ENCODE measurements around the gene TTC39C. TPM values are rescaled to one million over a fixed set of nuclear protein-coding genes. Genes with fewer than 3 reads are reported as not detected.

TTC39C gene
- total RNA-seq, 1 donor, result 42.7 TPM

DNA sequence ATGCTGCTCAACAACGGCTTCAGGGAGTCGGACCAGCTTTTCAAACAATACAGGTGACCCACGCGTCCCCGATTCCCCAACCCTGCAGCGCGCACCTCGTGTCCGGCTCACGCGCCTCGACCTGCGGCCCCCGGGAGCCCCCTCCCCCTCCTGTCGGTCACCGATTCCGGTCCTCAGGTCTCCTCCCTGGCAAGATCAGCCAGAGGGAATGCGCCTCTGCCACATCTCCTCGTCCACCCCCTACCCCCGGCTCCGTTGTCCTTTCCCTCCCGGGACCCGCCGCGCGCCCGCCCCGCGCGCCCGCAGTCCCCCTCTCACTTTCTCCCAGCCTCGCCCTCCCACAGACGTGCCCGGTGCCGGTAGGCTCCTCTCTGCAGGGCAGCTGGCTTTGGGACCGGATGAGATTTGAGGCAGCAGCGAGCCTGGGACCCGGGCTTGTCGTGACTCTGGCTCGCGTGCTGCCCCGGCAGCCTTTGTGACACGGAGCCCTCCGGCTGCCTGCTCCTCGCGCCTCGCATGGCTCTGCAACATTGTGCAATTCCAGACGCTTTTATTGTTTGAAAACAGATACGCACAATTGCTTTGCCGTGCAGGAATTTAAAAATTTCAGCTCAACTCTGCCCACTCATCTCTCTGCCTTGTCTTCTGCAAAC lies 558 bp downstream of the TTC39C start:
- peaks cover 9% of the 10 kb centered on the region for H3K27me3 ChIP-seq (ENCODE audit: insufficient read depth, low read length)
- TF ChIP-seq CTCF (IDR thresholded peaks at IDR 0.05; ENCODE audit: extremely low read depth, low read depth, low read length), result no peak
- H2AFZ ChIP-seq (ENCODE audit: low read length), result peak overlapping the region; percentile 81
- no peaks in the 10 kb centered on the region for H3K36me3 ChIP-seq (ENCODE audit: insufficient read depth, low read length)
- no peaks in the 10 kb centered on the region for H3K9me3 ChIP-seq (ENCODE audit: low read depth, low read length)
- H4K20me1 ChIP-seq (ENCODE audit: insufficient read depth, low read length), result peaks cover 30% of the 10 kb centered on the region
- peak overlapping the region; percentile 98 for H3K4me2 ChIP-seq (ENCODE audit: insufficient read depth, low read length)
- H3K79me2 ChIP-seq (ENCODE audit: insufficient read depth, low read length), result peaks cover 44% of the 10 kb centered on the region
- peak overlapping the region; percentile 84 for H3K4me3 ChIP-seq (ENCODE audit: insufficient read depth, low read length)
- peaks cover 21% of the 10 kb centered on the region for H3K4me1 ChIP-seq (ENCODE audit: insufficient read depth, low read length)
- DNase-seq (ENCODE audit: insufficient read length, low spot score, missing footprints), result peak; percentile 95
- peak overlapping the region; percentile 68 for H3K27ac ChIP-seq (ENCODE audit: low read depth, low read length)

DNA sequence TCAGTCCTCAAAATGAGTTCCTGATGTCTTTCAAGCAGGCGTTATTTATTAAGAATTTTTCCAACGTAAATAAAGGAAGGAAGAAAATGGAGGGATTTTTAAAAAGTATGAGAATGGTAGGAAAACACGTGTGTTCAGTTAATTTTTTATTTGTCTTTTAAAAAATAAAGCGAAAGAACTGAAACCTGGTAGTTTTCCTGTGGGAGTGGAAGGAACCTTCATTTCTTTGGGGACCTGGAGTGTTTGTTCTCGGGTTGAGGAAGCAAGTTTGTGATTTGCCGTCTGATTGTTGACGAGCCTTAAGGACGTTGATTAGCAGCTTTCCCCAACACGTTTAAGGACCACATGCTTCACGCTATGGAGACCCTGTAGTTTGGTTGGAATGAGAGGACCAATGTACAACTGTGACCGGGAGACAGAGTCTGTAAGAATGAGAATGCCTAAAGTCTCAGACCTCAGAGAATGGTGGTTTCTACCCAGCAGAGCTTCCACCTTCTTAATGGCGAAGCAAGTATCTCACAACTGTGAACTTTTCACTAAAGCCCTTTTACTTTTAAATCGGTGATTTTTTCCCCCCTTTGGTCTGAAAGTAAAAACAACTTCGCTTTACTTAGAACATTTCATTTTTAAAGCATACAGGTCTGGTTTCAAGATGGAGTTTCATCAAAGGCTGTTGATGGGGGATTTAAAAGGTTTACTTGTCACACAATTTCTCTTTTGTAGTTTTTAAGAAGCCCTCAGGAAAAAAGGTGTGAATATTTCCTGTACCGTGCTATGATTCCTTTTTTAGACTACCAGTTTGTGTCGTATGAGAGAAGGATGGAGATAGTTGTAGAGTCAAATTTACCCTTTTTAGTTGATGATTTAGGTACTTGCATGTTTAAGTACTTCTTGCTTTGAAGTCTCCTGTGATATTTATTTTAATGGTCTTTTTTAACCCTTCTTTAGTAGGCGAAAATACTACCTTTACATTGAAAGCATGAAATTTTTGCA lies 1.4 kb downstream of the TTC39C start:
- TF ChIP-seq CTCF (IDR thresholded peaks at IDR 0.05; ENCODE audit: extremely low read depth, low read depth, low read length), result no peak
- Histone ChIP-seq H3K79me2 (ENCODE audit: insufficient read depth, low read length) (peaks cover 50% of the 10 kb centered on the region), H3K9me3 (ENCODE audit: low read depth, low read length) (no peaks in the 10 kb centered on the region), H3K4me2 (ENCODE audit: insufficient read depth, low read length) (peak overlapping the region; percentile 98), H3K36me3 (ENCODE audit: insufficient read depth, low read length) (no peaks in the 10 kb centered on the region), H4K20me1 (ENCODE audit: insufficient read depth, low read length) (peaks cover 34% of the 10 kb centered on the region), H2AFZ (ENCODE audit: low read length) (peak overlapping the region; percentile 81), H3K4me1 (ENCODE audit: insufficient read depth, low read length) (peaks cover 21% of the 10 kb centered on the region), H3K27me3 (ENCODE audit: insufficient read depth, low read length) (peaks cover 4% of the 10 kb centered on the region), H3K4me3 (ENCODE audit: insufficient read depth, low read length) (peak overlapping the region; percentile 84), H3K27ac (ENCODE audit: low read depth, low read length) (peak overlapping the region; percentile 68)
- DNase-seq (ENCODE audit: insufficient read length, low spot score, missing footprints), result peak; percentile 62

- peak overlapping the region; percentile 84 for H3K4me3 ChIP-seq (ENCODE audit: insufficient read depth, low read length)
- TF ChIP-seq CTCF (IDR thresholded peaks at IDR 0.05; ENCODE audit: extremely low read depth, low read depth, low read length), result peak; percentile 35
- H3K36me3 ChIP-seq (ENCODE audit: insufficient read depth, low read length), result no peaks in the 10 kb centered on the region
- no peaks in the 10 kb centered on the region for H3K27me3 ChIP-seq (ENCODE audit: insufficient read depth, low read length)
- DNase-seq (ENCODE audit: insufficient read length, low spot score, missing footprints), result no peak
- peaks cover 41% of the 10 kb centered on the region for H4K20me1 ChIP-seq (ENCODE audit: insufficient read depth, low read length)
- no peaks in the 10 kb centered on the region for H3K9me3 ChIP-seq (ENCODE audit: low read depth, low read length)
- H3K4me2 ChIP-seq (ENCODE audit: insufficient read depth, low read length), result peak overlapping the region; percentile 98
- no peak overlapping the region for H3K27ac ChIP-seq (ENCODE audit: low read depth, low read length)
- peaks cover 55% of the 10 kb centered on the region for H3K79me2 ChIP-seq (ENCODE audit: insufficient read depth, low read length)
- H2AFZ ChIP-seq (ENCODE audit: low read length), result no peak overlapping the region
- peaks cover 21% of the 10 kb centered on the region for H3K4me1 ChIP-seq (ENCODE audit: insufficient read depth, low read length)
These were observed 2.1 kb downstream of the TTC39C start for GRCh38 chr18:24016643-24017042.

Measured in osteoblast (primary cell).